DMS 273 treated with DMSO at 0.1 percent for 48 hours (cell line): ENCODE data around the gene DDI1.
"Not testable (repeated sequence)": the region's sequence is repeated elsewhere in the genome, so short reads cannot be mapped to it uniquely, and the experiment has no call there.

Experiments used
- DNase-seq: peaks from one replicate; lab custom pipeline; 2025; lab: John Stamatoyannopoulos, UW

The DDI1 gene

DNA sequence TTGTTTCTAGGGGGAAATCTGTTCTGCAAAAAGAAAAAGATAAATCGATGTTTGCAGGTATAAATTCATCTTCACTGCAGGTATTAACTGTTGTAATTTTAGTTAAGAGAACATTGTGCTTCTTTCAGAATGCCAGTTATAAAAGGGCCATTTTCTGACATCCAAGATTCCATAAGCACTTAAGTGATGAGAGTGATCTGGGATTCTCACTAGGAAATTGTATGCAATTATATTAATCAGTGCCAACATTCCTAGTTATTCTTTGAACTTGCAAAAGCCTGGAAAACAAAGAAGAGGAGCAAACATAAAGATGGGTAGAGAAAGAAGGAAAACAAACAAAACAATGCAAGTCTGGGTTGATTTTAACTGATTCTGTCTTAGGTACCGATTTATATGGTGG, 5.4 kb downstream of the DDI1 start:
- DNase-seq = no peak

GRCh38 chr11:104043142-104043541, 6.7 kb downstream of the DDI1 start:
- DNase-seq = no peak

DNA sequence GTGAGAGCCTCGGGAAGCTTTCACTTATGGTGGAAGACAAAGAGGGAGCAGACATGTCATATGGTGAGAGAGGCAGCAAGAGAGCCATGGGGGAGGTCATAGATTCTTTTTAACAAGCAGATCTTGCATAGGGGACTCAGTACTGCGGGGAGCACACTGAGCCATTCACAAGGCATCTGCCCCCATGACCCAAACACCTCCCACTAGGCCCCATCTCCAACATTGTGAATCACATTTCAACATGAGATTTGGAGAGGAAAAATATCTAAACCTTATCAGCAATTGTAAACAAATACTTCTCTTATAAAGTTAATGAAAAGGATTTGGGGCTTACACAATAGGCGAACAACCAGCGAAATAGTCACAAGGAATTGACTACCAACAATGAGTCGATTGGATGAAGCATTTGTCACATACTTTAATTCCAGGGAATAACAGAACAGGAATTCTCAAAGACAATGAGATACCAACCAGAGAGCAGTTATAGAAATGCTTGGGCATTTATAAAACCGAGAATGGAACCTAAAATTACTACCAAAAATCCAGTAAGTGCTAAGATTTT, 7.3 kb downstream of the DDI1 start:
- DNase-seq = no peak

DNA sequence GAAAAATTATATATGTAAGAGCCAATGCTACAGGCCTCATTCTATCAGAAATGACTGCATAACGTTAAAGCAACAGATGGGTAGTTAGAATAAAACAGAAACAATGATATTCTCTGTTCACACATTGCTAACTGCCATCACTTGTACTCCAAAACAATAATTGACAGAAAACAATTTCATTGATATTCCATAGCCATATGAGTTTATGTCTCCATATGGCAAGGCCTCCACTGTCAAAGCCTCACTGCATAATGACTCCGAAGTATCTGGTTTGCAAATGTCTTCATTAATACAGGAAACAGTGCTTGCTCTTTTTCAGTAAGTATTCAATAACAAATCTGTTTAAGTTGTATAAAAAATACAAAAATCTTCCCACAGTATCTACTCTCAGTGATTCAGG, 9.9 kb downstream of the DDI1 start:
- DNase-seq = no peak

DNA sequence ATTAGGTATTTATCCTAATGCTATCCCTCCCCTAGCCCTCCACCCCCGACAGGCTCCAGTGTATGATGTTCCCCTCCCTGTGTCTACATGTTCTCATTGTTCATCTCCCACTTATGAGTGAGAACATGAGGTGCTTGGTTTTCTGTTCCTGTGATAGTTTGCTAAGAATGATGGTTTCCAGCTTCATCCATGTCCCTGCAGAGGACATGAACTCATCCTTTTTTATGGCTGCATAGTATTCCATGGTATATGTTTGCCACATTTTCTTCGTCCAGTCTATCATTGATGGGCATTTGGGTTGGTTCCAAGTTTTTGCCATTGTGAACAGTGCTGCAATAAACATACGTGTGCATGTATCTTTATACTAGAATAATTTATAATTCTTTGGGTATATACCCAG, 10.4 kb downstream of the DDI1 start:
- not testable (repeated sequence) for DNase-seq

DNA sequence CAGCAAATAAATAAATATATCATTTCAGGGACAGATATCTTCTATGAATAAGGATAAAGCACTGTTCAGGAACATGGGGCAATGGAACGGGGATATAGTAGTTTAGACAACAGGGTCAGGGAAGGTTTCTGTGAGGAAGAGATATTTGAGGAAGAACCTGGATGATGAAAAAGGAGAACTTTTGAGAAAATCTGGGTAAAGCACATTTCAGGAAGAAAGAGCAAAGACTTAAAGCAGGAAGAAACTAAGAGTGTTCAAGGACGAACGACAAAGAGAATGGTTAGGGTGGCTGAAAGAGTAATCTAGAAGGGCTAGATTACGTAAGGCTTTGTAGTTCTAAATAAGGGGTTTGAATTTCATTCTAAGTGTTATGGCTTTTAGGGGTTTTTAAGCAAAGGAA, 12.7 kb downstream of the DDI1 start:
- DNase-seq = no peak

DNA sequence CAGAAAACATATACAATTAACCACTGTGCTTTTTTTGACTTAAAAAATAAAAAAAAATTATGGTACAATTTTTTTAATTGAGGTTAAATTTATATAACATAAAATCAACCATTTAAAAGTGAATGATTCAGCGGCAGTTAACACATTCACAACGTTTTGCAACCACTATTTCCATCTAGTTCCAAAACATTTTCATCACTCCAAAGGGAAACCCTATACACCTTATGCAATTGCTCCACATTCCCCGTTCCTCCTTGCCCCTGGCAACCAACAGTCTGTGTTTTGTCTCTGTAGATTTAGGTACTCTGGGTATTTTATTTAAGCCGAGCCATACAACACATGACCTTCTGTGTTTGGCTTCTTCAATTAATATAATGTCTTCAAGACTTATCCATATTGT, 15.3 kb downstream of the DDI1 start:
- DNase-seq = no peak

GRCh38 chr11:104053743-104054478, 17.5 kb downstream of the DDI1 start:
- no peak for DNase-seq

GRCh38 chr11:104054911-104055529, 18.6 kb downstream of the DDI1 start:
- no peak for DNase-seq

DNA sequence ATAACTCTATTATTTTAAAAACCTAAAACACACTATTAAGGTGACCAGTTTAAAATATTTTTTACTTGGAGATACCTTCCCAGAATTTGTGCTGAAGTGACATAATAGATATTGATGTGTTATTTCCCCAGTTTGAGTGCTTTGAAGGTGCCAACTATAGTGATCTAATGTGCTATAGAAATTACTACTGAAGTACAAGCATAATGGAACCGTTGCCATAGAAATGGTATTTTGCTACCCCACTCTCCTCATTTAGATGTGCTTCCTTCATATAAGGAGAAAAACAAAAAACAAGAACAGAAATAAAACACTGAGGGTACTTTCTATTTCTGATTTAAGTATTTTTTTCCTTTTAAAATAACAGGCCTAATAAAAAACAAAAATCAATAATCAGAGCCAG, 19.2 kb downstream of the DDI1 start:
- DNase-seq = no peak

- DNase-seq = no peak
Measured at GRCh38 chr11:104057908-104058307, 21.5 kb downstream of the DDI1 start.

- DNase-seq = no peak
Measured at GRCh38 chr11:104058680-104059079, 22.2 kb downstream of the DDI1 start.

DNA sequence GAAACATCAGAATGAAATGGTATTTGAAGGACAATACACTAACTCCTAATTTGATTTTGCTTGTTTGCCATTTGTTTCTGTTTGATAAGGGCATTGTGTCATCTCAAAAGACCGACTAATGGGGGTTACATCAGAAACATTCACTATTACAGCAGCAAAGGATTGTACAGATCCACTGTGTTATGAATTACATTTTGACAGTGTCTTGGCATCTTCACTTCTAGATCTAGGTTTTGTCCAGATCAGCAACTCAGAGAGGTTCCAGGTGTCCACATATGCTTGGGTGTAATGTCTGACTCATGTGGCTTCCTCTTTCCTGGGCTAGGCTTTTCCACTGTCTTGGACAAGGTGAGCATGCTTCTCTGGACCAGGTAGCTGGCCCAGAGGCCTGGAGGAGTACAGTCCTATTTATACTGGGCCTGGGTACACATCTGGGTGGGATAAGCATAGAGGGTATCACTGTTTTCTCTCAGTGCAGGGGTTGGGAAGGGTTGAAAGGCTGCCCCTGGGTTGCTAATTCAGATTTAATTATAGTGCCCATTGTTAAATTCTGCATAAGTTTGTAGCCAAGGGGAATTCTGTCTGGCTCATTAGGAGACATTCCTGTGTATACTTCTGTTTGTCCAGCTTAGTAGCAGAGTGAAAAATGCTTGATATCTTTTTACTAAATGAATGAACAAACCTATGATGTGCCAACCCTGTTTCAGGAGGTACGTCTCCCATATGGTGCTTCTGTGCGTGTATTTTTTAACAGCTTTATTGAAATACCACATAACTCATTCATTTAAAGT, 23.8 kb downstream of the DDI1 start:
- DNase-seq = no peak

GRCh38 chr11:104060820-104061219, 24.4 kb downstream of the DDI1 start:
- no peak for DNase-seq

GRCh38 chr11:104061853-104062521, 25.5 kb downstream of the DDI1 start:
- no peak for DNase-seq

- DNase-seq = no peak
Measured at GRCh38 chr11:104064034-104064630, 27.7 kb downstream of the DDI1 start.

- no peak for DNase-seq
Measured at GRCh38 chr11:104067534-104067933, 31.1 kb downstream of the DDI1 start.

GRCh38 chr11:104073950-104074705, 37.7 kb downstream of the DDI1 start:
- no peak for DNase-seq

DNA sequence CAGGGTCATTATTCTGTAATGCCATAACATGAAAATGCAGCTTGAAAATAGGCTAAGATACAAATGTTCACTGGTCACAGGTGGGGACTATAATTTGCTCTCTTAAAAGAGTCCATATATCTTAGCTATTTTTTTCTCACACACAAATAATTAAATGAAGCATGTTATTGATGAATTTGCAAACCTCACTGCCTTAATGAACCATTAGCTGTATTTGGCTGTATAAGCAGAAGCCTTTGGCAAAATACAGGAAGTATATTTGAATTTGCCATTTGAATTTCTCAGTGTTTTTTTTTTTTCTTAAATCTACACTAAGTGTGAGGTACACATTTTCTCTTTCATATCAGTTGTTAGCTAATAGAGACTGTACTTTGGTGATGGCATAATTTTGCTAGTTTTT, 38.7 kb downstream of the DDI1 start:
- DNase-seq = no peak

GRCh38 chr11:104075706-104076105, 39.3 kb downstream of the DDI1 start:
- DNase-seq = no peak

- no peak for DNase-seq
Measured at GRCh38 chr11:104076455-104076854, 40.0 kb downstream of the DDI1 start.
